GM18508 (cell line): ENCODE results near the gene TMEM203.
"Not testable (repeated sequence)": the region's sequence is repeated elsewhere in the genome, so short reads cannot be mapped to it uniquely, and the experiment has no call there.

Experiments
- ATAC-seq: cut with Tn5 transposase; IDR thresholded peaks from one replicate; pipeline ENCODE4 v1.9.1; 2021; ENCODE audit warnings: moderate number of reproducible peaks; ENCODE audit not compliant: insufficient read depth, unreplicated experiment

Gene TMEM203

GRCh38 chr9:137205126-137206069, at the start of gene TMEM203, which contains the start of gene NDOR1:
Gene TMEM203 (minus strand): TSS chr9:137205648. CDS start chr9:137205414, 234 bp downstream.
Gene NDOR1 (plus strand): TSS chr9:137205700. CDS start chr9:137205778, 78 bp downstream.
- ATAC-seq: no peak

GRCh38 chr9:137254624-137255447, 49.4 kb upstream of the TMEM203 start, which contains the start of gene NELFB:
Gene NELFB (plus strand): TSS chr9:137255327.
- ATAC-seq: no peak

DNA sequence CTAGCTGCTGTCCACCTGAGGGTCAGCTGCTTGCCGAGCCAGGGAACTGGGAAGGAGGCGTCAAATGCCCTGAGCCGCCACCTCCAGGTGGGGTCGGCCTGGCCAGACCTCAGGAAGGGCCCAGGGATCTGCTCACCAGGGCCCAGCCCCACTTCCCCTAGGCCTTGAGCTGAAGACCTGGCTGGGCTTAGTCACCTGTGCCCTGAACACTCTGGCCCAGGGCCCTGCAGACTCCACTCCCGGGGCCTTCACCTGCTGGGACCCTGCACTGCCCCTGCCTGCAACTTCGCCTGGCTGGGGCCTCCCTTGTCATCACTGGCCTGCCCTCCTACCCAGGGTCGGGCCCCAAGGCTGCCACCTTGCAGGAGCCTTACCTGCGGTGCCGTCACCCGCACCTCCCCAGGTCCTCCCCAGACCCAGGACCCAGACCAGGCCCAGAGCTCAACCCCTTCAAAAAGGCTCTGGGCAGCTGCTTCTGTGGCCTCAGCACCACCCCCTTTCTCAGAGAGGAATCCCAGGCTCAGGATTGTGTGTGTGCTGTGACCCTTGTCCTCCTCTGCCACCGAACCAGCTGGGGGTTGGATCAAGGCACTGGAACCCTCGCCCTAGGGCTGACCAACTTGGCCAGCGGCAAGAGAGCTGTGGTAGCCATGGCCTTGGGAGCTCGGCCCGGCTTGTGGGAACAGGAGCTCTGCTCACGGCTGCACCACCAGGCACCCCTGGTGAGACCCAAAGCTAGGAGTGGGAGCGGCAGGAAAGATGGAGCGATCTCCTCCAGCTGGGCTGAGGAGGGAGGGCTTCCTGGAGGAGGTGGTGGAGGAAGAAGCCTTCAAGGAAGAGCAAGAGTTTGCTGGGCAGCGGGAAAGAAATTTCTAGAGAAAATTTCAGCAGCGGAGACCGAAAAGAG, 48.5 kb upstream of the TMEM203 start:
- no peak for ATAC-seq

DNA sequence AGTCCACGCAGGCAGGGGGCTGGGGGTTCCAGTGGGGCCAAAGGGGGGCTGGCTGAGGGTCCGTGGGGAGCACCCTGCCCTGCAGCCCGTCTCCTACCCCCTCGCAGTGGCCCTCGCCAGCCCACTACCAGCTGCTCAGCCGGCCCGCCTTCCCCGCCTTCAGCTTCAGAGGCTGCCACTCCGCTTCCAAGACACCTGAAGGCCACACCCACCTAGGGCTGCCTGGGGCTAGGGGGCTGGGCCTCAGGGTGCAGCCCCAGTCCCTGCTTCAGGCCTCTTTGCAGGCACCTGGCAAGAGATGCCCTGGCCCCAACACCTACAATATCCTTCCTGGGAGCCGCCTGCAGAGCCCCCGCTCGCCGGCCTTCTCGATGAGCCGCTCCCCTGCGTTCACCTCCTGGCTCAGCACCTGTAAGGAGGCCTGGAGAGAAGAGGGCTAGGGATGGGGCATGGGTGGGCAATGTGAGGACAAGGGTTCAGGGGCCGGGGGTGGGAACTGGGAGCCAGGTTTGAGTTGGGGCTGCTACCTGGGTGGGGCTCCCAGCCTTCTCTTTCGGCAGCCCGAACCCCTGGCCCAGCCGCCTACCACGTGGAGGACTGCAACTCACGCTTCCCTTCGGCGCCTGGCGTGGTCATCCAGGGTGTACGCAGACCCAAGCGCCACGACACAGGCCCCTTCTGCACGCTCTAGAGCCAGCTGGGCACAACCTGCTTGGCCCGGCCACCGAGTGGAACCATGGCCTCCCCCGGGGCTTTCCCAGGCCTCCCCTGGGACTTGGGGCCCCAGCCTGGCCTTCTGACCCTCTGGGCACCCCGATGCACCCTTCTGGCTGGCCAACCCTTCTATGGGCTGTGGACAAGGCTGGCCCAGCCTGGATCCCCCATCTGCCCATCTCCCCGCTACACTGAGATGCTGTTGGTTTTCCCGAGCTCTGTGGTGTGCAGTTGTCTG, 47.4 kb upstream of the TMEM203 start:
- ATAC-seq: no peak

DNA sequence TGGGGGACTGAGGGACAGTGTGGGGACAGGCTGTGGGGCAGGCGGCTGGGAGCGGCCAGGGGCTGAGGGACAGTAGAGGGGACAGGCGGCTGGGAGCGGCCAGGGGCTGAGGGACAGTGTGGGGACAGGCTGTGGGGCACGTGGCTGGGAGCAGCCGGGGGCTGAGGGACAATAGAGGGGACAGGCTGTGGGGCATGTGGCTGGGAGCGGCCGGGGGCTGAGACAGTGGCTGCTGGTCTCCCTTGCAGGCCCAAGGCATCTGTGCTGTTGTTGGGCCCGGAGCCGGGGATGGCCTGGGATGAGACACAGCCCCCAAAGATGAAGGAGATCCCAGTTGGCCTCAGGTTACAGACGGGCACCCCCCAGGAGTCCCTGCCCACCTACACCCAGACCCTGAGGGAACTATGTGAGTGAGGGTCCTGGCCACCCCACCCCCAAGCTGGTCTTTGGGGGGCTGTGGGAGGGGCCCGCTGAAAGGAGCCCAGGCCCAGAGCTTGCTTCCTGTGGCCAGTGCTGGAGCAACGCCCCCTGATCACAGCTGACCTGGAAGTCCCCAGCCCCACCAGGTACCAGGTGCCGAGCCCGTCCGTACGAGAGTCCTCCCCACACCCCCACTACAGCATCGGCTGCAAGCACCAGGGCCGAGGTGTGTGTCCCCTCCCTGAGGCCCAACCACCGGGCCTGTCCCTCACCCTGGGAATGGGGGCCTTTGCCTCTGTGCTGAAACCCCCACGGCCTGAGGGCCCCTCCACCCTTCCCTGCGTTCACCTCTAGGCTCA, 46.2 kb upstream of the TMEM203 start:
- no peak for ATAC-seq

DNA sequence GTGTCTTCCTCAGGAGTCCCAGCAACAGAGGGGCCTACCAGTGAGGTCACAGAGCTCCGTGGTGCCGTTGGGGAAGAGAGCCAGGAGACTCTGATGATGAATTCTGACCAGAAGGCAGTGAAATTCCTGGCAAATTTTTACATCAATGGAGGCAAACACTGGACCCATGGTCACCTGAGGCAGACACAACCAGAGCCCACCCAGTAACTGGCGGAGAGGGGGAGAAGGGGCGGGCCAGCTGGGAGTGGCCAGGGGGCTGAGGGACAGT, 45.7 kb upstream of the TMEM203 start, which contains the start of gene STPG3:
Gene STPG3 (plus strand): TSS at position 93 of the 268 bp plus-strand sequence. CDS start 1 bp downstream, at position 94.
- no peak for ATAC-seq

DNA sequence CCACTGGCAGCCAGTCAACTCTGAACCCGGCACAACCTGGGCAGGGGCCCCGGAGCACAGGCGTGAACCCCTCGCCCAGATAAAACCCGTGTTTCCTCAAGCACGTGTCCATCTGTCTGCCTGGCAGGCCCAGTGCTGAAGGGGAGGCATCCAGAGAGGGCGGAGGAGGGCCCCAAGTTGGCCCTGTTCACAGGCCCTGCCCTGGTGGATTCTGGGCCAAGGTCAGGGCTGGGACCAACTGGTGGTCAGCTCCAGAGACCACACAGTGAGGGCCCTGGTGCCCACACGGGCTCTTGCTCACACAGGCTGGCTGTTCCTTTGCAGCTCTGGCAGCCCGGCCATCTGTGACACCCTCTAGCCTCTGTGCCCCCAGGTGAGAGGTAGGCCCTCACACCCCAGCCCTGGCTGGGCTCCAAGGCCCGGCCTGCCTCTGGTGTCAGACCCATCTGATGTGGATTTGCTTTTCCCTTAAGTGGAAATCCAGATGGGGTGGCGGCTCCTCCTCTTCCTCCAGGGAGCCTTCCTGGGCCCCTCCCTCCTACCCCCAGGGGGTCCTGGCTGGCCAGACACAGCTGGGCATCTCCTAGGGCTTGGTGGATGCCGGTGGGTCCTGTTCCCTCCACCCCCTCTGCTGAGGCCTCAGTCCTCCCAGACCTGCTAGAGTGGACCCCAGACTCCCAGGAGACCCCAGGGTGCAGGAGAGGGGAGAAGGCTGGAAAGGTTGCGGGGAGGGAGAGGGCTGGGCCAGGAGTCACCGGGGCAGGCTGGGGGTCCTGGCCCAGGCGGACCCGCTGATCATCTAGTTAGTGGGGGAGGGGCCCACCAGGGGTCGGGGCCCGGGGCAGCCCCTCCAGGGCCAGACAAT, 45.1 kb upstream of the TMEM203 start:
- no peak for ATAC-seq

DNA sequence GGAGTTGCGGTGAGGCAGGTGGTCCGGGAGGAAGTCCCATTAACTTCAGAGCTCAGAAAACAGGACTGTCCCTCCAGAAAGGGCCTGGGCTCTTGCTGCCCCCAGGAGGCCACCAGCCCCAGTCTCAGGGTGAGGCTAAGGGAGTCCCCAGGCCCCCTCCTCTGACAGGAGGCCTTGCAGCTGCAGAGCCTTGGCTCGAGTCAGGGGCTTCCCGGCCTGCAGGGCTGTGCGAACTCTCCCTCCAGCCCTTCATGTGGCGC, 42.4 kb upstream of the TMEM203 start:
- no peak for ATAC-seq

DNA sequence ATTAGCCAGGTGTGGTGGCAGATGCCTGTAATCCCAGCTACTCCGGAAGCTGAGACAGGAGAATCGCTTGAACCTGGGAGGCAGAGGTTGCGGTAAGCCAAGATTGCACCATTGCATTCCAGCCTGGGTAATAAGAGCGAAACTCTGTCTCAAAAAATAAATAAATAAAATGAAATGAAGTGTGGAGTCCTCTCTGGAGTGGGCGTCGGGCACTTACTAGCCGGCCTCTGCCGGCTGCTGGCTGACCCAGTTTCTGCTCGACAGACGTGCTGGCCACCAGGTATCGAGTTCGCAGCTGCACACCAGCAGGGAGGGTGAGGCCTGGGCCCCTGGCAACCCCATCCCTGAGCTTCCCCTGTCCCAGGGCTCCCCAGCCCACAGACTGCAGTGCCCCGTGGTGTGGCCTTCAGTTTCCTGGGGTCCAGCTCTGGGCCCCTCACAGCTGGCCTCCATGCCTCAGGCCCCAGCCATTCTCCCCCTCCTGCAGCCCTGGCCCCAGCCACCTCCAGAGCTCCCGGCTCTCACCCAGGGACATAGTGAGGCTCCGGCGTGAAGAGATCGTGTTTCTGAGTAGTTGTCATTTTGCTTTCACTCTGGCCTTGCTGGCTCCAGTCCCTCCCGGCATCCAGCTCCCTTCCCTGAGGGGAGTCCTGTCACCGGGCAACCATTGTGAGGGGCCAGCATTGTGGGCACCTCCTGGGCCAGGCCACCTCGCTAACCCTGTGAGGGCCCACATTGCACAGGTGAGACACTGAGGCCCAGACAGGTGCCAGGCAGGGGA, 41.9 kb upstream of the TMEM203 start:
- no peak for ATAC-seq

DNA sequence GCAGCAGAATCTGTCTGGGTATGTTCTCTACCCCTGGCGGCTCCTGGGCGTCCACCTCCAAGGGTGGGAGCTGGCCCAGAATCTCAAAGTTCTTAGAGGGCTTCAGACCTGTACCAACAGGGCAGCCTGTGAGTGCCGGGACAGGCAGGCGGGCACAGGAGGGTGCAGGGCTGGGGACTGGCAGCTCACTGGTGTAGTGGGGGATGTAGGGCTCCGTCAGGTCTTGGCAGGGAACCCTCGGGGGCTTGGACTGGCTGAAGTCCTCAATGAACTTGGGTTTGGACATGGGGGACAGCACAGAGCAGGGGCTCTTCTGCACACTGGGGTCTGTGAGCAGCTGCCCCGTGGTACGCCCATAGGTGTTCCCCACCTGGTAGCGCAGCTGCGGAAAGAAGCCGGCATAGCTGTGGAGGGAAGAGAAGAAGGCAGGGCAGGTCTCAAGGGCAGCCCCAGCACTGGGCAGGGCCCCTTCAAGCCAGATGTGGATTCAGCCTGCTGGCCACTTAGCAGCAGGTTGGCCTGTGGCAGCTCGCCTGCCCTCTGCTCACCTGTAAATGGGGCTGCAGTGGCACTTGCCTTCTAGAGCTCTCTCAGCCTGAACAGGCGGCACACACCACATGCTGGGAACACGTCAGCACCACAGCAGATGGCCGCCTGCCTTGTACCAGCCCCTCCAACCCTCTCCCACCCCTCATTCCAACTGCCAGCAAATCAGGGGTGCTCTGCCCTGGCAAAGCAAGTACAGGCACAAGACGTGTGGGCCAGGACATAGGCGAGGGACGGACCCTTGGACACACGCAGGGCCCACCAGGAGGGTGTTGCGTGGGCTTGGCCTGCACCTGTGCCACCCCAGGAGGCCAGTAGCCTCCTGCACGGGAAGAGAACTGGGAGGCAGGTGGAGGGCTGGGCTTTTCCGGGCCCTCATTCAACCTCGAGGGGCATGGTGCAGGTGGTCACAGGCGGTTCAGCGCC, 40.3 kb upstream of the TMEM203 start:
- no peak for ATAC-seq

GRCh38 chr9:137244486-137245449, 39.3 kb upstream of the TMEM203 start:
- ATAC-seq: no peak

DNA sequence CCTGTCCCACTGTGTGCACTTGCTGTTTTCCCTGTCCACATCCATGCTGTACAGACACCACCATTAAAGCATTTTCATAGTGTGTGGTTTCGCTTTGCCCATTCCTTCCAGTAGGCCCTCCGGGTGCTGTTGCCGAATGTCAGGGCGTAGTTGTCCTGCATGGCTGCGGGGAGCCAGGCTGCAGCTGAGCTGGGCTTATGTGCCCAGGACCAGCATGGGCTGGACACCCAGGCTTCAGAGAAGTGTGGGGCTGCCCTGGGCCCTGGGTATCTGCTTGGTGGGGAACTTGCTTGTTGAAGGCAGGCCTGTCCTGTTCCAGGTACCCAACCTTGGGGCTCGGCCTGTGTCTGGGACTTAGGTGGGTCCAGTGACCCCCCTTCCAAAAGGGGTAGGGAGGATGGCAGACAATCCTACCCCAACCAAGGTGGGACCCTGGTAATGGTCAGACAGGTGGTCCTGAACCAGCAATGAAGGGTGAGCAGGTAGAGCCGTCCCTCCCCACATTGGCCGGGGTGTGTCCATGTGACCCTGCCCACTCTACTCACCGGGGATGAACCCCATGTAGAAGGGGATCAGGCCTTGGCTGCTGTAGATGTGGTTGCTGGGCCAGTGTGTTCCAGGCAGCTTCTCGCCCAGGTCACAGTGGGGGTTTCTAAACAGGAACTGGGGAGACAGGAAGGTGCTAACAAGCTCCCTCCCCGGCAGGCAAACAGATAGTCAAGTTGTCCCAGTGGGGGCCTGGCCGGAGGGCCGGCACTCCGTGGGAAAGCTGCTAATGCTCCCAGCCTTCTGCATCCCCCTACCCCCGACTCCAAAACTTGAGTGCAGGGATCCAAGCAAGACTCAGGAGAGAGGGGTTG, 38.4 kb upstream of the TMEM203 start:
- ATAC-seq: no peak

DNA sequence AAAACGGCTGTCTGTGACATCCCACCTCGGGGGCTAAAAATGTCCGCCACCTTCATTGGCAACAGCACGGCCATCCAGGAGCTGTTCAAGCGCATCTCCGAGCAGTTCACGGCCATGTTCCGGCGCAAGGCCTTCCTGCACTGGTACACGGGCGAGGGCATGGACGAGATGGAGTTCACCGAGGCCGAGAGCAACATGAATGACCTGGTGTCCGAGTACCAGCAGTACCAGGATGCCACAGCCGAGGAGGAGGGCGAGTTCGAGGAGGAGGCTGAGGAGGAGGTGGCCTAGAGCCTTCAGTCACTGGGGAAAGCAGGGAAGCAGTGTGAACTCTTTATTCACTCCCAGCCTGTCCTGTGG, 37.8 kb upstream of the TMEM203 start:
- ATAC-seq: not testable (repeated sequence)
